HepG2 (cell line): ENCODE results near the gene LCE3B. TPM values are rescaled to one million over a fixed set of nuclear protein-coding genes. Genes with fewer than 3 reads are reported as not detected.

ENCODE experiments used
- ATAC-seq: fragments of 200-7000 bp; cut with Tn5 transposase; 3 replicates; pipeline ENCODE4 v1.9.1; 2020; ENCODE audit warnings: mild to moderate bottlenecking, moderate library complexity
- BruUV-seq: library from RNA; stranded (reverse); fragments of 400-500 nt; replicated peaks from 2 replicates; lab custom pipeline; 2021; lab: Mats Ljungman, UMichigan
- CTCF ChIA-PET: fragments of 300-600 bp; formaldehyde crosslinking; extraction: SDS; loops from one replicate; lab custom pipeline; 2021; ENCODE audit warnings: low total read pairs, inconsistent platforms, low intra/inter-chr PET ratio; lab: Yijun Ruan, JAX
- POLR2A ChIA-PET: fragments of 350-600 bp; sonication (Branson Sonifier 250); formaldehyde crosslinking; loops from one replicate; lab custom pipeline; 2020; ENCODE audit warnings: antibody characterized with exemption, inconsistent platforms; lab: Yijun Ruan, JAX
- DNase-seq: peaks from one replicate; pipeline ENCODE4 v3.0.0-alpha.2; 2015; ENCODE audit warnings: low spot score
- FAIRE-seq: peaks from 3 replicates; lab custom pipeline; 2011; peaks lifted over from hg19 to GRCh38; lab: Jason Lieb, UNC
- H2AFZ ChIP-seq: one replicate; pipeline ENCODE4 v1.6.1; 2011; ENCODE audit warnings: low read length, inconsistent platforms
- H3K27ac ChIP-seq: fragments of 300-600 bp; 3 replicates; pipeline ENCODE4 v1.8.0; 2011; ENCODE audit warnings: mixed run types, mild to moderate bottlenecking, mixed read lengths, low read length, inconsistent platforms; ENCODE audit not compliant: insufficient read depth; ENCODE audit errors: extremely low read length
- H3K27me3 ChIP-seq, 2 experiments: fragments of 200-600 bp in 1 of 2; 2 replicates in 1 of 2; 3 replicates in 1 of 2; pipeline versions ENCODE4 v1.6.0 to v1.8.0; 2011; ENCODE audit warnings: low read length in 2 of 2, mild to moderate bottlenecking in 2 of 2, moderate library complexity in 2 of 2, inconsistent platforms in 1 of 2; ENCODE audit not compliant: insufficient read depth in 2 of 2, control insufficient read depth in 1 of 2
- H3K36me3 ChIP-seq, 2 experiments: fragments of 200-600 bp in 1 of 2; replicated peaks in 1 of 2; 2 replicates in 1 of 2; 3 replicates in 1 of 2; pipeline versions ENCODE4 v1.5.1 to v1.8.0; 2011; ENCODE audit warnings: low read length in 2 of 2, inconsistent platforms in 1 of 2; ENCODE audit not compliant: insufficient read depth in 2 of 2, control insufficient read depth in 1 of 2
- H3K4me1 ChIP-seq: 2 replicates; pipeline ENCODE4 v1.5.1; 2012; ENCODE audit warnings: low read length, inconsistent platforms; ENCODE audit not compliant: insufficient read depth
- H3K4me2 ChIP-seq: 2 replicates; pipeline ENCODE4 v1.6.0; 2011; ENCODE audit warnings: low read depth, low read length, inconsistent platforms
- H3K4me3 ChIP-seq, 3 experiments: fragments of 200-600 bp in 1 of 3; sonication (generic), shearing (Covaris generic) in 1 of 3; replicated peaks in 1 of 3; 2 replicates each; pipeline ENCODE4 v1.5.1; 2011 to 2016; ENCODE audit warnings: low read length in 3 of 3, inconsistent platforms in 2 of 3, low read depth in 2 of 3, mild to moderate bottlenecking in 2 of 3, control low read depth in 1 of 3, mixed read lengths in 1 of 3; ENCODE audit not compliant: insufficient read depth in 1 of 3
- H3K79me2 ChIP-seq: one replicate; pipeline ENCODE4 v1.6.1; 2011; ENCODE audit warnings: low read length, inconsistent platforms; ENCODE audit not compliant: insufficient read depth
- H3K9ac ChIP-seq: 2 replicates; pipeline ENCODE4 v1.6.0; 2011; ENCODE audit warnings: mild to moderate bottlenecking, low read depth, low read length, inconsistent platforms; ENCODE audit not compliant: insufficient read depth
- H3K9me3 ChIP-seq: 2 replicates; pipeline ENCODE4 v1.5.1; 2012; ENCODE audit warnings: mild to moderate bottlenecking, low read length
- H4K20me1 ChIP-seq: 2 replicates; pipeline ENCODE4 v1.6.0; 2011; ENCODE audit warnings: inconsistent platforms, mild to moderate bottlenecking, low read length, moderate library complexity; ENCODE audit not compliant: insufficient read depth
- ATF2 ChIP-seq: sonication (generic); formaldehyde crosslinking; IDR thresholded peaks from 2 replicates; pipeline ENCODE4 v1.4.0; 2020; ENCODE audit warnings: missing genetic modification reagents
- CENPT ChIP-seq: sonication (generic); formaldehyde crosslinking; IDR thresholded peaks from 2 replicates; pipeline ENCODE4 v1.8.0; 2022; ENCODE audit warnings: low read depth, mild to moderate bottlenecking, moderate library complexity, missing genetic modification reagents
- FOSL1 ChIP-seq: sonication (generic); formaldehyde crosslinking; IDR thresholded peaks from 2 replicates; pipeline ENCODE4 v1.9.0; 2021; ENCODE audit warnings: missing genetic modification reagents, borderline replicate concordance
- MYNN ChIP-seq: sonication (generic); formaldehyde crosslinking; IDR thresholded peaks from 2 replicates; pipeline ENCODE4 v1.4.0; 2020; ENCODE audit warnings: mild to moderate bottlenecking, low read depth, missing genetic modification reagents
- PCBP1 ChIP-seq: fragments of 200-400 bp; formaldehyde crosslinking; IDR thresholded peaks from 2 replicates; pipeline ENCODE4 v1.6.1; 2017; ENCODE audit warnings: mild to moderate bottlenecking, low read depth, low read length, borderline replicate concordance
- PRMT3 ChIP-seq: sonication (generic); formaldehyde crosslinking; IDR thresholded peaks from 2 replicates; pipeline ENCODE4 v1.8.1; 2022; ENCODE audit warnings: low read depth, mild to moderate bottlenecking, moderate library complexity, missing genetic modification reagents, borderline replicate concordance
- SMAD3 ChIP-seq: sonication (generic); formaldehyde crosslinking; IDR thresholded peaks from 2 replicates; pipeline ENCODE4 v1.4.0; 2020; ENCODE audit warnings: missing genetic modification reagents
- SRF ChIP-seq: IDR thresholded peaks from 2 replicates; pipeline ENCODE4 v1.6.1; 2011; ENCODE audit warnings: mild to moderate bottlenecking, low read depth, low read length, moderate library complexity
- TEF ChIP-seq: sonication (generic); formaldehyde crosslinking; IDR thresholded peaks from 2 replicates; pipeline ENCODE4 v1.5.0; 2020; ENCODE audit warnings: missing genetic modification reagents
- ZNF263 ChIP-seq: sonication (generic); formaldehyde crosslinking; IDR thresholded peaks from 2 replicates; pipeline ENCODE4 v1.4.0; 2020; ENCODE audit warnings: missing genetic modification reagents
- ZNF777 ChIP-seq: sonication (generic); formaldehyde crosslinking; IDR thresholded peaks from 2 replicates; pipeline ENCODE4 v1.4.0; 2020; ENCODE audit warnings: missing genetic modification reagents
- ZSCAN30 ChIP-seq: sonication (generic); formaldehyde crosslinking; IDR thresholded peaks from 2 replicates; pipeline ENCODE4 v1.5.0; 2020; ENCODE audit warnings: mild to moderate bottlenecking, missing genetic modification reagents
- WGBS: methylation state at CpG from one replicate; pipeline ENCODE4 v1.1.6; 2017; ENCODE audit warnings: low lambda C conversion rate; 5-methylcytosine and 5-hydroxymethylcytosine counted together
- in situ Hi-C: cut with HindIII; loops from 2 replicates; pipeline ENCODE4 v1.10.0; 2017; ENCODE audit warnings: low pct_unique_long_range_greater_than_20kb; ENCODE audit not compliant: extremely low pct_ligation_motif_present
- intact Hi-C: fragments of 100-400 bp; cut with micrococcal nuclease; formaldehyde crosslinking; loops from one replicate; pipeline ENCODE4 v1.10.0; 2022; ENCODE audit not compliant: unreplicated experiment
- polyA plus RNA-seq, 8 experiments: library from polyadenylated mRNA; depleted of rRNA in 3 of 8; stranded (reverse) in 7 of 8; unstranded in 1 of 8; fragments of >200 nt; fragmentation: Illumina TruSeq in 4 of 8; extraction: Trizol in 4 of 8; gene quantifications; 2 replicates each; pipeline versions ENCODE4 v1.2.1 to v1.2.3, GENCODE V29; 2011 to 2016; ENCODE audit warnings: low read depth in 4 of 8, missing spikeins in 1 of 8, mixed read lengths in 1 of 8; ENCODE audit not compliant: insufficient read depth in 1 of 8
- total RNA-seq, 5 experiments: library from RNA; depleted of rRNA; stranded (reverse); fragments of >200 nt; fragmentation: Illumina TruSeq; extraction: Trizol; gene quantifications; 2 replicates each; pipeline ENCODE4 v1.2.3, GENCODE V29; 2016; ENCODE audit warnings: low read depth in 1 of 5

Gene LCE3B
- total and polyA plus RNA-seq, 2 of the 13 experiments (the other 11 are each of a cell fraction or from before 2014, with no cell fraction given): not detected

DNA sequence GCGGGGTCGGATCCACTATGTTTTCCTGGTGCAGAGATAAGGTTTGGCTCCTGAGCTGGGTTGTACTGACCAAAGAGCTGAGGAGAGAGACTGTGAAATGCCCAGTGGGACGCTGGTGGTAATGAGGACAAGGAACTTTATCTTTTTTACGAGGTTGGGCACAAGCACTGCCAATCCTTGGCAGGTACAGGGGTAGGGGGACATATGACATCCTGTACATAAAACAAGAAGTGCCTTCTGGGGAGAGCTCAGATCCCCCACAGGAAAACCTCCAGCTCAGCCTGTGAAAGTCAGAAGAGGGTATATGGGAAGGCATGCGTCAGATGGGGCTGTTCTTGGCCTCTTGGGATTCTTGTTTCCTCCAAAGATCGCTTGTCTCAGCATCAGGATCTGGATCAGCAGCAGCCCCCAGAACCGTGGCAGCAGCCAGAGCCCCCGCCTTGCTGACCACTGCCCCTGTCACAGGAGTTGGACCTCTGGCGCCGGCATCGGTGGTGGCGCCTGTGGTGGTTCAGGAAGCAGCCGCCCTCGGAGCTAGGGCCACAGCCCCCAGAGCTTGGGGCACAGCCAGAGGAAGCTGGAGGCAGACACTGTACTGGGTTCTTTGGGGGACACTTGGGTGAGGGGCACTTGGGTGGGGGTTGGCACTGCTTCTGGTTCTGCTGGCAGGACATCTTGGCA lies 47.9 kb upstream of the LCE3B start:
- Histone ChIP-seq H3K4me3 (no peak overlapping the region), H3K9me3 (no peaks in the 10 kb centered on the region), H2AFZ (no peak overlapping the region), H3K27ac (no peak overlapping the region), H3K27me3 (no peaks in the 10 kb centered on the region), H3K4me1 (no peaks in the 10 kb centered on the region), H3K36me3 (no peaks in the 10 kb centered on the region), H3K9ac (no peak overlapping the region), H3K79me2 (no peaks in the 10 kb centered on the region), H4K20me1 (no peaks in the 10 kb centered on the region), H3K4me2 (no peak overlapping the region)
- no peak for DNase-seq
- TF ChIP-seq PCBP1 (no peak), ZNF263 (CRISPR knock-in tag) (no peak), FOSL1 (CRISPR knock-in tag) (no peak), TEF (CRISPR knock-in tag) (no peak), CENPT (CRISPR knock-in tag) (no peak), ZNF777 (CRISPR knock-in tag) (no peak)
- no peak for ATAC-seq
- CTCF ChIA-PET: no interaction called here
- in situ Hi-C loops (loop anchor here (5.0 kb wide), 1 partner anchor 57 kb away; the partner anchor contains the start of gene LCE3A), intact Hi-C loops (no loop called here)
- WGBS: 9% methylated on average over 6 of the region's 14 CpGs
- FAIRE-seq: no peak
- BruUV-seq: no TSS peak
- POLR2A ChIA-PET: no interaction called here

DNA sequence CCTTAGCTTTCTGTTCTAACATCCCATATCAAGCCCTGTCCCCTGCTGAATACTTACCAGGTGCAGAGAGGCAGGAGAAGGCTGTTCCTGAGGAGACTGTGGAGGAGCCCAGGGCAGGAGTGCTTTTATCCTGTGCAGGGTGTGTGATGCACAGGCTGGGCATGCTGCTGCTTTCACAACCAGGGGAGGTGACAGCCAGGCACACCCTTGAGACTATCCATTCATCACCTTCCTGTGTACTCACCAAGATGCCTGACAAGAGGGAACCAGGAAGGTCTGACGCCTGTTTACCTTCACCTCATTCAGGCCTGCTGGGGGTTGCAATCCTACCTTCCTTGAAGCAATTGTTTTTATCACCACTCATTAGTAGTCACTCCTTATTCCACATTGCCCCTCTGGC lies 46.9 kb upstream of the LCE3B start, which contains the start of gene LCE3E:
TSS of gene LCE3E (minus strand) at position 100 of the 400 bp plus-strand sequence. CDS start 572 bp downstream, outside the sequence.
- POLR2A ChIA-PET: no interaction called here
- H3K9ac ChIP-seq: no peak within 1 kb of the TSS
- H3K27ac ChIP-seq: no peak within 1 kb of the TSS
- FAIRE-seq: no peak
- no peaks in the 10 kb centered on the region for H4K20me1 ChIP-seq
- no peak for ATAC-seq
- H3K9me3 ChIP-seq: no peaks in the 10 kb centered on the region
- no peaks in the 10 kb centered on the region for H3K79me2 ChIP-seq
- no peak within 1 kb of the TSS for H3K4me2 ChIP-seq
- H3K36me3 ChIP-seq: no peaks in the 10 kb centered on the region
- no peak within 1 kb of the TSS for H3K4me3 ChIP-seq
- H3K4me1 ChIP-seq: no peaks in the 10 kb centered on the region
- H3K27me3 ChIP-seq: no peaks in the 10 kb centered on the region
- CTCF ChIA-PET: no interaction called here
- no peak within 1 kb of the TSS for H2AFZ ChIP-seq
- no TSS peak for BruUV-seq
- 0% methylated on average over 1 of the region's 1 CpG for WGBS
- intact Hi-C loops (no loop called here), in situ Hi-C loops (loop anchor here (5.0 kb wide), 1 partner anchor 56 kb away; the partner anchor contains the start of gene LCE3A)
- no peak for DNase-seq
- no peak for TF ChIP-seq ZSCAN30 (CRISPR knock-in tag)
- TF ChIP-seq PRMT3 (CRISPR knock-in tag): no peak
- TF ChIP-seq SMAD3 (CRISPR knock-in tag): no peak
- no peak for TF ChIP-seq ATF2 (CRISPR knock-in tag)
- TF ChIP-seq SRF: no peak
- no peak for TF ChIP-seq MYNN (CRISPR knock-in tag)
